ENCODE results near the gene SREBF1. TPM values are rescaled to one million over a fixed set of nuclear protein-coding genes. Genes with fewer than 3 reads are reported as not detected.

SREBF1 gene
- total RNA-seq, 1 donor: 92.0 TPM

DNA sequence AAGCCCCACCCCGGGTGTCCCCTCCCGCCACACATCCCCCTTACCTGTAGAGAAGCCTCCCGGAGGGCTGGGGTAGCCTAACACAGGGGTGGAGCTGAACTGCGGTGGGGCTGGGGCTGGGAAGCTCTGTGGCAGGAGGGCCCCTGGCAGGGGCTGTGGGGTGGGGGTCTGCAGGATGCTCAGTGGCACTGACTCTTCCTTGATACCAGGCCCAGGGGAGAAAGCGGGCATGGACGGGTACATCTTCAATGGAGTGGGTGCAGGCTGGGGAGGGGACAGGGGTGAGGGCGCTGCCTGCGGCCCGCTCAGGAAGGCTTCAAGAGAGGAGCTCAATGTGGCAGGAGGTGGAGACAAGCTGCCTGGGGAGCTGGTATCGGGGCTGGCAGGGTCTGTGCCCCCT lies 16.7 kb downstream of the SREBF1 start:
- TF ChIP-seq, protein P1, sequence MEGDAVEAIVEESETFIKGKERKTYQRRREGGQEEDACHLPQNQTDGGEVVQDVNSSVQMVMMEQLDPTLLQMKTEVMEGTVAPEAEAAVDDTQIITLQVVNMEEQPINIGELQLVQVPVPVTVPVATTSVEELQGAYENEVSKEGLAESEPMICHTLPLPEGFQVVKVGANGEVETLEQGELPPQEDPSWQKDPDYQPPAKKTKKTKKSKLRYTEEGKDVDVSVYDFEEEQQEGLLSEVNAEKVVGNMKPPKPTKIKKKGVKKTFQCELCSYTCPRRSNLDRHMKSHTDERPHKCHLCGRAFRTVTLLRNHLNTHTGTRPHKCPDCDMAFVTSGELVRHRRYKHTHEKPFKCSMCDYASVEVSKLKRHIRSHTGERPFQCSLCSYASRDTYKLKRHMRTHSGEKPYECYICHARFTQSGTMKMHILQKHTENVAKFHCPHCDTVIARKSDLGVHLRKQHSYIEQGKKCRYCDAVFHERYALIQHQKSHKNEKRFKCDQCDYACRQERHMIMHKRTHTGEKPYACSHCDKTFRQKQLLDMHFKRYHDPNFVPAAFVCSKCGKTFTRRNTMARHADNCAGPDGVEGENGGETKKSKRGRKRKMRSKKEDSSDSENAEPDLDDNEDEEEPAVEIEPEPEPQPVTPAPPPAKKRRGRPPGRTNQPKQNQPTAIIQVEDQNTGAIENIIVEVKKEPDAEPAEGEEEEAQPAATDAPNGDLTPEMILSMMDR (IDR thresholded peaks at IDR 0.05; ENCODE audit: insufficient read depth, low read depth, low read length): no peak
- DNase-seq (ENCODE audit: low read depth): no peak
- H3K4me3 ChIP-seq (ENCODE audit: low read depth, low read length): no peak overlapping the region

DNA sequence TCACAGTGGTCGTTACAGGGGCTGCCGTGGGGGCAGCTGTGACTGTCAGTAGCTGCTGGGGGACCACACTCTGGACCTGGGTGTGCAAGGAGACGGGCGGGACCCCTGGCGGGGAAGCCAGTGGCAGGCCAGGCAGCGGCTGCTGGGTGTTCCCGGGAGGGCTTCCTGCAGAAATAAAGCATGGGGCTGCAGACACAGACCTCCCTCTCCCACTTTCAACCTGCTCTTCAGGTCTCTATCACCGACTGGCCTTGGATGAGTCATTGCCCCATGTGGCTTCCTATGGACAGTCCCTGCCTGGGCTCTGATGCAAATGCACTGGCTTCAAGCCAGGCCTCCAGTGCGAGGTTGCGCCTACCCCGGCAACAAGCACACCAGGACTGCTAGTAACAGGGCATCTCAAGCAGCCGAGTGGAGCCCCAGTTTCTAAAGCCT lies 17.2 kb downstream of the SREBF1 start:
- TF ChIP-seq, protein P1 (IDR thresholded peaks at IDR 0.05; ENCODE audit: insufficient read depth, low read depth, low read length): no peak
- no peak overlapping the region for H3K4me3 ChIP-seq (ENCODE audit: low read depth, low read length)
- DNase-seq (ENCODE audit: low read depth): peak; percentile 93

DNA sequence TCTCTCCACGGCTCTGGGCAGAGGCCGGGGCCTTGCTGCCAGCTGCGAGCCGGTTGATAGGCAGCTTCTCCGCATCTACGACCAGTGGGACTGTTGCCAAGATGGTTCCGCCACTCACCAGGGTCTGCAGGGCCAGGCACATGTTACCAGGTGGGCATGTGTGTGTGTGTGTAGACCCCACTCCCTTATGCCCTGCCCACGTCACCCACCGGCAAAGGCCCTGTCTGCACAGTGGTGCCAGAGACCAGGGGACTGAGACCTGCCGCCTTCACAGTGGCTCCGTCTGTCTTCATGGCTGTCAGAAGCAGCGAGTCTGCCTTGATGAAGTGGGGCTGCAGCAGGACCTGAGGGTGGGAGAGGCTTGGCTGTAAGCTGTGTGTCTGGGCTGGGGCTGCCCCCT lies 17.7 kb downstream of the SREBF1 start:
- DNase-seq (ENCODE audit: low read depth): no peak
- H3K4me3 ChIP-seq (ENCODE audit: low read depth, low read length): no peak overlapping the region
- TF ChIP-seq, protein P1 (IDR thresholded peaks at IDR 0.05; ENCODE audit: insufficient read depth, low read depth, low read length): no peak

DNA sequence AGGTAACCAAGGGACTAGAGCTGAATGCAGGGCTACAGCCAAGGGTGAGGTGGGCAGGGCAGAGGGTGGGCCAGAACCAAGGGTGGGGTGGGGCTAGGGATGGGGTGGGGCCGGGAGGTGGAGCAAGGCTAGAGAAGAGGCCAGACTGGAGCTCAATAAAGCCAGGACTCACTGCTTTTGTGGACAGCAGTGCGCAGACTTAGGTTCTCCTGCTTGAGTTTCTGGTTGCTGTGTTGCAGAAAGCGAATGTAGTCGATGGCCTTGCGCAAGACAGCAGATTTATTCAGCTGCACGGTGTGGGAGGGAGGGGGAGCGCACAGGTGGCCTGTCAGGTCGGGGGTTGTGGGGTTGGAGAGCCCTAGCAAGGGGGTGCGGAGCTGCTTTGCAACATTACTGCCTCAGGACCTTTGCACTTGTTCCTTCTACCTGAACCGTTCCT lies 18.7 kb downstream of the SREBF1 start:
- TF ChIP-seq, protein P1 (IDR thresholded peaks at IDR 0.05; ENCODE audit: insufficient read depth, low read depth, low read length): no peak
- DNase-seq (ENCODE audit: low read depth): no peak
- no peak overlapping the region for H3K4me3 ChIP-seq (ENCODE audit: low read depth, low read length)

DNA sequence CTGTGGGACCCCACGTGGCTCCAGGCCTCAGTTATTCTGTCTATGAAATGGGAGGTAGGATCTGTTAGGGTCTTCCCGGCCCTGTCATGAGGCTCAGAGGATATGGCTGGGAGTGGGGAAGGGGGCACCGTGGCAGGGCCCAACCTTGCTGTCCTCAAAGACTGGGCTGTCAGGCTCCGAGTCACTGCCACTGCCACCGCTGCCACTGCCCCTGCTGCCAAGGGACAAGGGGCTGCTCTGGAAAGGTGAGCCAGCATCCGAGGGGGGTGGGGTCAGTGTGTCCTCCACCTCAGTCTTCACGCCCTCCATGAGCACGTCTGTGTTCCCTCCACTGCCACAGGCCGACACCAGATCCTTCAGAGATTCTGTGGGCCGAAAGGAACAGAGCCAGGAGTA lies 19.2 kb downstream of the SREBF1 start:
- TF ChIP-seq, protein P1 (IDR thresholded peaks at IDR 0.05; ENCODE audit: insufficient read depth, low read depth, low read length): no peak
- no peak overlapping the region for H3K4me3 ChIP-seq (ENCODE audit: low read depth, low read length)
- no peak for DNase-seq (ENCODE audit: low read depth)

DNA sequence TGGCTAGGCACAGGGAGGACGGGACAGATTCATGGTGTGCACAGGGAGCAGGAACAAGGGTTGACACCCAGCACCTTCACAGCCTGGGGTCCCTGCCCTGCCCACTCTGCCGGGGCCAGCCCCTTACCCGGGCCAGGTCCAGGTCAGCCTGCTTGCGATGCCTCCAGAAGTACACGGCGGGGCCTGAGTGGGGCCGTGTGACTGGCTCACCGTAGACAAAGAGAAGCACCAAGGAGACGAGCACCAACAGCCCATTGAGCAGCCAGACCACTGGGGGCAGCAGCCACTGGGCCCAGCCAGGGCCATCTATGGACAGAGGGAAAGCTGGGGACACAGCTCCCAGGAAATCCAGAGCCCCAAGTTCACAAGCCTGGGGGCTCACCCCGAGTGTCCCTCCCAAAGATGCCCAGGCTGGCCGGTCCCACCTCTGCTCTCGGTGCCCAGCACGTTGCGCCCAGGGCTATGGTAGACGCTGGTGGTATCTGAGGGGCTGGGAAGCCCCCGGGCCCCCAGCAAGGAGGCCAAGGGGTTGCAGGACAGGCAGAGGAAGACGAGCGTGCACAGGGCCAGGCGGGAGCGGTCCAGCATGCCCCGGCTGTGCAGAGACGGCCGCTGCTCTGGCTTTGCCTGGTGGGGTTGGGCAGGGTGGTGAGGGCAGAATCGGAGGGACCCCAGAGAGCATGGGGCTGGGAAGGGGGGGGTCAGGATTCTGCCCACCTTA lies 19.8 kb downstream of the SREBF1 start:
- no peak overlapping the region for H3K4me3 ChIP-seq (ENCODE audit: low read depth, low read length)
- TF ChIP-seq, protein P1 (IDR thresholded peaks at IDR 0.05; ENCODE audit: insufficient read depth, low read depth, low read length): no peak
- DNase-seq (ENCODE audit: low read depth): no peak

Measured in fibroblast of villous mesenchyme (primary cell).